ENCODE results near the gene RBBP8NL.

The RBBP8NL gene, protein sequence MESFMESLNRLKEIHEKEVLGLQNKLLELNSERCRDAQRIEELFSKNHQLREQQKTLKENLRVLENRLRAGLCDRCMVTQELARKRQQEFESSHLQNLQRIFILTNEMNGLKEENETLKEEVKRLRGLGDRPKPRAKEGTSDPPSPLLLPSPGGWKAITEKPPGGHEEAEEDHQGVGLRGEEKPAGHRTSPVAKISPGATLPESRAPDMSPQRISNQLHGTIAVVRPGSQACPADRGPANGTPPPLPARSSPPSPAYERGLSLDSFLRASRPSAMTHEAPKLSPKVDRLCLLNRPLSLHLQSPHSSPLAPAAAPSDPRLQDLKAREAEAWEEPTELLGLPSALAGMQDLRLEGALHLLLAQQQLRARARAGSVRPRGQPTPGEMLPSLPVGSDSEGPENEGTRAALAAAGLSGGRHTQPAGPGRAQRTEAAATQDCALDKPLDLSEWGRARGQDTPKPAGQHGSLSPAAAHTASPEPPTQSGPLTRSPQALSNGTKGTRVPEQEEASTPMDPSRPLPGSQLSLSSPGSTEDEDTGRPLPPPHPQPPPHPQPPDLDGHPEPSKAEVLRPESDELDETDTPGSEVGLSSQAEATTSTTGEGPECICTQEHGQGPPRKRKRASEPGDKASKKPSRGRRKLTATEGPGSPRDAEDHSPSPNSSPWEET
- 0 reads per million in 3 donors for total RNA-seq

DNA sequence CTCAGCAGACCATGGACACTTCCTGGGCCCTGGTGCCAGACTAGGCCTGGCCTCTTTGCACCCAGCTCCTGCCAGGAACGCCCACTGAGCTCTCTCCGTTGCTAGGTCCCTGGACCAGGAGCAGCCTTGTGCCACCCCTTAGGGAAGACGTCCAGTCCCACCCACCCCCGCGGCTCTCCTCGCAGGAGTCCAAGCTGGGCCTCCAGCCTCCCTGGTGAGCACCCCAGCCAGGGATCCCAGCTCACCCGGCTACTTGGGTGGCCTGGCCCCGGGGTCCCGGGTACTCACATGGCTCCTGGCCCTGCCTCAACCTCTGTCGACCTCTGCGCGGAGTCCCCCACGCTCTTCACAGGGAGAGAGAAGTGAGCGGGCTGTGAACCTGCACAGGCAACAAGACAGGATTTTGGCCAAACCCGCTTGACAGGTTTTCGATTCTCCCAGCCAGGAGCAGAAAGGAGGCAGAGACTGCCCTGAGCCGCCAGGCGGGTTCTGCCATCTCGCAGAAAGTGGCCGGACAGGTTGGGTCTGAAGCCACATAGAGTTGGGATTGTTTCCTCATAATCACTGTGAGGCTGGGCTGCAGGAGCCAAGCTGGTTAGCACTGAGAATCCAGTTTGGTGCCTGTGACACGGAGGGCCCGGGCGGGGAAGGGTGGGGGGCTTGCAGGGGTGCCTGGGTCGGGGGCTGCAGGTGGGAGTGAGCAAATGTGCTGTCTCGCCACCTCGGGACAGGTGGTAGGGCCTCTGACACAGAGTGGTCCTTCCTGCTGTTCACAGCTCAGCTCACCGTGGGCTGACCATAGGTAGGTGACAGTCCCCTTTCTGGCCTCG is at the start of gene RBBP8NL:
RBBP8NL (minus strand) TSS at position 368 of the 830 bp plus-strand sequence. CDS start 7,892 bp downstream, outside the sequence.
- no peak for DNase-seq
- Histone ChIP-seq H3K4me1 (ENCODE audit: control insufficient read depth, insufficient read depth, low read length, poor library complexity, severe bottlenecking) (no peaks in the 10 kb centered on the region), H3K36me3 (ENCODE audit: control insufficient read depth, insufficient read depth, low read length) (no peaks in the 10 kb centered on the region), H3K9me3 (ENCODE audit: control insufficient read depth, low read length) (no peaks in the 10 kb centered on the region), H3K27ac (ENCODE audit: insufficient read depth, low read length, poor library complexity, severe bottlenecking) (no peak within 1 kb of the TSS), H3K4me3 (ENCODE audit: insufficient read depth, low read depth, low read length, poor library complexity, severe bottlenecking) (no peak within 1 kb of the TSS), H3K27me3 (replicated peaks; ENCODE audit: control insufficient read depth, insufficient read depth, low read length, poor library complexity, severe bottlenecking) (no peaks in the 10 kb centered on the region)

DNA sequence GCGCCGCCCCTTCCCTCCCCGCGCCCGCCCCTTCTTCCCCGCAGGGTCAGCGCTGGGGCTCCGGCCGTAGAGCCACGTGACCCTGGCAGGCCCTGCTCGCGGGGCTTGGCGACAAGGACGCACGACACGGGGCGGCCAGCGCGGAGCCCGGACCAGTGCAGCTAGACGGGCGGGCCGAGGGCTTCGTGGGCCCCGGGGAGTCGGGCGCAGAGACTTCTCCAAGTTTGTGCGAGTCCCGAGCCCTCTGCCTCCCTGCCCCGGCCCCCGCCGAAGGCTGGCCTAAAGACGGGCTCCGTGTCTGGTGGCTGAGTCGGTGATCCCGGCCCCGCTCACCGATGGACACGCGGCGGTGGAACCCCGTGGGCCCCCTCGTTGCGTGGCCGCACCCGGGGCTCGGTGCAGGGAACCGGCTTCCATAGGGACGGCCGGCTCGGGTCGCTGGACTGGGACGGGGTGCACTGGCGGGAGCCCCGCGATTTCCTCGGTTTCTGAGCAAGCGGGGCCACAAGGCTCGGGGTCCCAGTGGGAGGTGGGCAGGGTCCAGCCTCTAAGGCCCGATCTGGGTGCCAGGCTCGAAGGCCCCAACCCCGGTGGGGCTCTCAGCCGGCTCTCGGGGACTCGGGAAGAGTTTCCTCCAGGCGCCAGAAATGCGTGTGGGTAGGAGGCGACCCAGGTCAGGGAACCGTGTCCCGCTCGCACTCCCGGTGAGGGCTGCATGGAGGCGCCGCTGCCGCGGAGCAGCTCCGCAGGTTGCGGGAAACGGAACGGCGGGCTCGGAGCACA is 48.9 kb upstream of the RBBP8NL start:
- H3K36me3 ChIP-seq (ENCODE audit: control insufficient read depth, insufficient read depth, low read length): no peaks in the 10 kb centered on the region
- peaks cover 26% of the 10 kb centered on the region for H3K27me3 ChIP-seq (replicated peaks; ENCODE audit: control insufficient read depth, insufficient read depth, low read length, poor library complexity, severe bottlenecking)
- H3K27ac ChIP-seq (ENCODE audit: insufficient read depth, low read length, poor library complexity, severe bottlenecking): no peak overlapping the region
- no peaks in the 10 kb centered on the region for H3K9me3 ChIP-seq (ENCODE audit: control insufficient read depth, low read length)
- no peak overlapping the region for H3K4me3 ChIP-seq (ENCODE audit: insufficient read depth, low read depth, low read length, poor library complexity, severe bottlenecking)
- DNase-seq: no peak
- peaks cover 8% of the 10 kb centered on the region for H3K4me1 ChIP-seq (ENCODE audit: control insufficient read depth, insufficient read depth, low read length, poor library complexity, severe bottlenecking)

DNA sequence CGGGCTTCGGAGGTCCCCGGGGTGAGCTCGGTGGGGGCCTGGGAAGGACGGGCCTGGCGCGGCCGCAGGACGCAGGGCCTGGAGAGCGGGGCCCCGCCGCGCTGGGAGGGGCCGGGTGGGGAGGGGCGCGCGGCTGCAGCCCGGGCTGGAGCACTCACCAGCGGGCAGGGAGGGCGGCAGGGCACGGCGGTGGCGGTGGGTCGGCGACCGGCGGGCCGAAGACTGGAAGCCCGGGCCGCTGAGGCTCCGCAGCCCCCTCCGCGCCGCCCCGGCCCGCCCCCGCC is 48.4 kb upstream of the RBBP8NL start, which contains the start of gene GATA5:
GATA5 (minus strand) TSS at position 224 of the 284 bp plus-strand sequence. CDS start 474 bp downstream, outside the sequence.
- no peaks in the 10 kb centered on the region for H3K36me3 ChIP-seq (ENCODE audit: control insufficient read depth, insufficient read depth, low read length)
- DNase-seq: no peak
- peaks cover 8% of the 10 kb centered on the region for H3K4me1 ChIP-seq (ENCODE audit: control insufficient read depth, insufficient read depth, low read length, poor library complexity, severe bottlenecking)
- no peaks in the 10 kb centered on the region for H3K9me3 ChIP-seq (ENCODE audit: control insufficient read depth, low read length)
- no peak within 1 kb of the TSS for H3K4me3 ChIP-seq (ENCODE audit: insufficient read depth, low read depth, low read length, poor library complexity, severe bottlenecking)
- H3K27me3 ChIP-seq (replicated peaks; ENCODE audit: control insufficient read depth, insufficient read depth, low read length, poor library complexity, severe bottlenecking): peaks cover 23% of the 10 kb centered on the region
- H3K27ac ChIP-seq (ENCODE audit: insufficient read depth, low read length, poor library complexity, severe bottlenecking): no peak within 1 kb of the TSS

DNA sequence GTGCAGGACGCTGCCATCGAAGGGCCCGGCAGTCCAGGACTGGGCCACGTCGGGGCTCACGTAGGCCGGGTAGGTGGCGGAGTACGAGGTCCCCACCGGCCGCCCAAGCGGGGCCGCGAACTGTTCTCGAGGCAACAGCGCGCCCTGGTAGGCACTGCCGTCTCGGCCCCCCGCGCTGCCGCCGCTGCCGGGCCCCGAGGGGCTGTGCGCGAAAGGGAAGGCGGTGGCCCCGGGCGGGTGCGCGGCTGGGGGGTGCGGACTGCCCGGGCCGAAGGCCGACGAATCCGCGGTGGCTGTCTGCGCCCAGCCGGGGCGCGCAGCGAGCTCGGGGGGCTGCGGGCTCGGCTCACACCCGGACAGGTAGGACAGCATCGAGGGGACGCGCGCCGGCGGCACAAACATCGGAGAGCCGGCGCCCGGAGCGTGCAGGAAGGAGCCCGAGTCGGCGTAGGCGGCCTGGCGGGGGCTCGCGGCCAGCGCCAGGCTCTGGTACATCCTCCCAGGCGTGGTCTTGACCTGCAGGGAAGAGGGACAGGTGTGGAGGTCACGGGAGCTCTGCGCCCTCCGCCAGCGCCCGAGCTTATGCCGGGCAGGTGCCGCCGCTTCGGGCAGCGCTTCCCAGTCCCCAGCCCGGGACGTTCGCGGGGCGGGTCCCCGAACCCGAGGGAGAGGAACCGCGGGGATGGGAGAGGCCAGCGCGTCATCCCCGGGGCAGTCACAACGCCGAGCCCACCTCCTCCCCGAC is 47.9 kb upstream of the RBBP8NL start:
- no peak for DNase-seq
- H3K9me3 ChIP-seq (ENCODE audit: control insufficient read depth, low read length): no peaks in the 10 kb centered on the region
- no peak overlapping the region for H3K4me3 ChIP-seq (ENCODE audit: insufficient read depth, low read depth, low read length, poor library complexity, severe bottlenecking)
- peaks cover 19% of the 10 kb centered on the region for H3K27me3 ChIP-seq (replicated peaks; ENCODE audit: control insufficient read depth, insufficient read depth, low read length, poor library complexity, severe bottlenecking)
- no peaks in the 10 kb centered on the region for H3K36me3 ChIP-seq (ENCODE audit: control insufficient read depth, insufficient read depth, low read length)
- H3K4me1 ChIP-seq (ENCODE audit: control insufficient read depth, insufficient read depth, low read length, poor library complexity, severe bottlenecking): peaks cover 8% of the 10 kb centered on the region
- H3K27ac ChIP-seq (ENCODE audit: insufficient read depth, low read length, poor library complexity, severe bottlenecking): no peak overlapping the region

DNA sequence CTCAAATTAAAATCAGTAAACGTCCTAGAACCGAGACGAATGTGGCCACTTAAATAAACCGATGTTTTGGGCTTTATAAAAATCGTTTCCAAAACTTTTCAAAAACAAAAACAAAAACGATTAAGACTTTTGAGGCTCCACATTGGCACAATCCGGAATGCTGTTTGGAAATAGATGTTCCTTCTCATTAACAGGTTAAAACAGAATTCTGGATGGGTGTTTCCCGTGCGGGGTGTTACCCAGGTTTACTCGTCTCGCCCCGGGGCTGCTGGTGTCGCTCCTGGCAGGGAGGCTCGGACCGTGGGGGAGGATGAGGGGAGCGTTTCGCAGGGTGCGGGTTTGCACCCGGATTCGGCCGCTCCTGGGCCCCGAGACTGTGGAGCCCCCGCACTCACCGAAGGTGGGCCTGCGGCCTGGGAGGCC is 47.3 kb upstream of the RBBP8NL start:
- H3K4me3 ChIP-seq (ENCODE audit: insufficient read depth, low read depth, low read length, poor library complexity, severe bottlenecking): no peak overlapping the region
- H3K9me3 ChIP-seq (ENCODE audit: control insufficient read depth, low read length): no peaks in the 10 kb centered on the region
- H3K27me3 ChIP-seq (replicated peaks; ENCODE audit: control insufficient read depth, insufficient read depth, low read length, poor library complexity, severe bottlenecking): peaks cover 17% of the 10 kb centered on the region
- no peaks in the 10 kb centered on the region for H3K36me3 ChIP-seq (ENCODE audit: control insufficient read depth, insufficient read depth, low read length)
- DNase-seq: no peak
- no peak overlapping the region for H3K27ac ChIP-seq (ENCODE audit: insufficient read depth, low read length, poor library complexity, severe bottlenecking)
- peaks cover 8% of the 10 kb centered on the region for H3K4me1 ChIP-seq (ENCODE audit: control insufficient read depth, insufficient read depth, low read length, poor library complexity, severe bottlenecking)

DNA sequence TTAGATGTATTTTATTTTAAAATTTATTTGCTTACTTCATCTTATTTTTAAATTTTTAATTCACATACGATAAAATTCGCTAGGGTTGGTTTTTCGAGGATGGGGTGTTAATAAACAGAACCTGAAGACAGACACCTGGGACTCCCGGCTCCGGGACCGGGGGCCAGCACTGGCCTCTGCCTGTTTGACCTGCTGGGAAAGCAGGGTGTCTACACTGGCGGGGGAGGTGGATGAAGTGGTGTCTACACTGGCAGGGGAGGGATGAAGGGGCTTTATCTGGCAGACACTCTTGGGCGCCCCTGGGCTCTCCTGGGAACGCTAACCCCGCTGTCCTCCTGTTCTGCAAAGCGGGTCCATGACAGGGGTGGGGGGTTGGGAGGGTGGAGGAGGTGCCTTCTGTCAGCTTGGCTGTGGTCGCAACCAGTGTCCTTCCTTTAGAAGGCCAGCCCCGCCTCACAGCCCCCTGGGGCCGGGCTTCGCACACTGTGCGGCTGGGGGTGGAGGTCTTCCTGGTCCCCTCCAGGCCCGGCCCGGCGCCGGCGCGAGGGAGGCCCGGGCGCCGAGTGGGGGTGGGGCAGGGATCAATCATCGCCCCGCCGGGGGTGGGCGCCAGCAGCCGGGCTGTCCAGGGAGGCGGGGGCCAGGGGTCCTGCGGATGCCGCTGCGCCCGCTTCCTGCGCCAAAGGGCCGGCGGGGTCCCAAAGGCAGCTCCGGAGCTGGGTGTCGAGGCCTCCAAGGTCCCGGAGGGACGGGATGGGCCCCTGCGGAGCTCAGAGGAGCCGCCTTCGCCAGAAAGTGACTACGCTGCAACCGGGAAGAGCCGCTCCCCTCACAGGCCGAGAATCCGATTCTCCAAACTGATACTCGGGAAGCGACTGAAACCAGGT is 46.6 kb upstream of the RBBP8NL start:
- Histone ChIP-seq H3K4me1 (ENCODE audit: control insufficient read depth, insufficient read depth, low read length, poor library complexity, severe bottlenecking) (peaks cover 8% of the 10 kb centered on the region), H3K27ac (ENCODE audit: insufficient read depth, low read length, poor library complexity, severe bottlenecking) (no peak overlapping the region), H3K9me3 (ENCODE audit: control insufficient read depth, low read length) (no peaks in the 10 kb centered on the region), H3K36me3 (ENCODE audit: control insufficient read depth, insufficient read depth, low read length) (no peaks in the 10 kb centered on the region), H3K4me3 (ENCODE audit: insufficient read depth, low read depth, low read length, poor library complexity, severe bottlenecking) (no peak overlapping the region), H3K27me3 (replicated peaks; ENCODE audit: control insufficient read depth, insufficient read depth, low read length, poor library complexity, severe bottlenecking) (peaks cover 11% of the 10 kb centered on the region)
- no peak for DNase-seq

DNA sequence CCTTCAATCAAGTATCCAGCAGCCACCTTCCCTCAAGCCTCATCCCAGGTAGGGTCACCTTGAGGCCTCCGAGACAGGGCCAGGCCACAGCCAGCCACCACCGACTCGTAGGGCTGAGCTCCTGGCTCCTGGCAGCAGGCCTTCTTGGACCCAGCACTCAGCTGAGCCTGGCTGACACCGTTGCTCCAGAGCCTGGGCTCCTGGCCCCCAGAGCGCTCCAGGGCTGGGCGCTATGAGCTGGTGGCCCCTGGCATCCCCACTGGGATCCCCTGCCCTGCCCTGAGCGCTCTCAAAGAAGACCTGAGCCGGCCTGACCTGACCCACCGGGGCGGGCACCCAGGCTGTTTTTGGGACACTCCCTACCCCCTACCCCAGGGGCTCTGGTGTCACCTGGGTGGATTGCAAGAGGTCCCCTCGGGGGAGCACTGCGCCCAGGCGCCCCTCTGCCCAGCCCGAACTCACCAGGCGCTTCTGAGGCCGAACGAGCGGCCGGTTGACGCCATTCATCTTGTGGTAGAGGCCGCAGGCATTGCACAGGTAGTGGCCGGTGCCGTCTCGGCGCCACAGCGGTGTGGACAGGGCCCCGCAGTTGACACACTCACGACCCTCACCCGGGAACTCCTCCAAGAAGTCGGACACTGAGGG is 45.7 kb upstream of the RBBP8NL start:
- H3K27ac ChIP-seq (ENCODE audit: insufficient read depth, low read length, poor library complexity, severe bottlenecking): no peak overlapping the region
- peaks cover 6% of the 10 kb centered on the region for H3K27me3 ChIP-seq (replicated peaks; ENCODE audit: control insufficient read depth, insufficient read depth, low read length, poor library complexity, severe bottlenecking)
- H3K36me3 ChIP-seq (ENCODE audit: control insufficient read depth, insufficient read depth, low read length): no peaks in the 10 kb centered on the region
- DNase-seq: no peak
- H3K4me3 ChIP-seq (ENCODE audit: insufficient read depth, low read depth, low read length, poor library complexity, severe bottlenecking): no peak overlapping the region
- no peaks in the 10 kb centered on the region for H3K9me3 ChIP-seq (ENCODE audit: control insufficient read depth, low read length)
- peaks cover 8% of the 10 kb centered on the region for H3K4me1 ChIP-seq (ENCODE audit: control insufficient read depth, insufficient read depth, low read length, poor library complexity, severe bottlenecking)

DNA sequence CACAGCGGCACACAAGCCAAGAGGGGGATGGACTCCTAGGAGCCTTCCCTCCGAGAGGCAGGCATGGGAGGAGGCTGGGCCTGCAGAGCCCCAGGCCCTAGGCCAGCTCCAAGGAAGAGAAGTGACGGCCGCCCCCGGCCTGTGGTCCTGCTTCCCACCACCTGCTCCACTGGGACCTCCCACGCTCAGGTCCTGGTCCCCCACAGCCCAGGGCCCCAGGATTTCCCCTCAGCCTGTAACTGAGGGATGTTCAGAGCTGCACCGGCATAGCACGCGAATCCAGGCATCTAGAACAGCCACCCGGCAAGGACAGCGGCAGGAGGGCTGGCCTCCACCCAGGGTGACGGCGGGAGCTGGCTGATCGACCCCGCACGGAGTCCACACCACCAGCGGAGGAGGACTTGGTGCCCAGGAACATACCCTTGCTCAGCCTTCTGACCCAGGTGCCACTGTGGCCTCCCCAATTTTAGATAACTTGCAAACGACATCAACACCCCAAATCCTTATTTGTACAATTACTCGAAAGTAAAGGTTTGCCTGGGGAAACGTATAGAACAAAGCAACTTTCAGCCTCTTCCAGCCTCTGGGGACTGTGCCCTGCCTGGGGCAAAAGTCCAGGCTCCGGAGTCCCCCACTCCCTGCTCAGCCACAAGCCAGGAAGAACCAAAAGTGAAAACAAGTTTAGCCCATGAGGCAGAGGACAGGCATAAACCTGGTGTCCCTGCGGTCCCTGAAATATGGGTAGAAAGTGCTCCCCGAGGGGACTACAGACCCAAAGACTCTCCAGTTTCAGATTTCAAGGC is 45.0 kb upstream of the RBBP8NL start:
- peaks cover under 1% of the 10 kb centered on the region for H3K27me3 ChIP-seq (replicated peaks; ENCODE audit: control insufficient read depth, insufficient read depth, low read length, poor library complexity, severe bottlenecking)
- no peaks in the 10 kb centered on the region for H3K9me3 ChIP-seq (ENCODE audit: control insufficient read depth, low read length)
- no peak for DNase-seq
- H3K4me1 ChIP-seq (ENCODE audit: control insufficient read depth, insufficient read depth, low read length, poor library complexity, severe bottlenecking): peaks cover 8% of the 10 kb centered on the region
- no peaks in the 10 kb centered on the region for H3K36me3 ChIP-seq (ENCODE audit: control insufficient read depth, insufficient read depth, low read length)
- no peak overlapping the region for H3K4me3 ChIP-seq (ENCODE audit: insufficient read depth, low read depth, low read length, poor library complexity, severe bottlenecking)
- H3K27ac ChIP-seq (ENCODE audit: insufficient read depth, low read length, poor library complexity, severe bottlenecking): no peak overlapping the region
